ENCODE measurements around the gene ZNF774.

The ZNF774 gene

GRCh38 chr15:90351479-90352106 is 491 bp upstream of the ZNF774 start:
- in situ Hi-C loops (cut with MboI; ENCODE audit: low sequenced_read_pairs): no loop called here

DNA sequence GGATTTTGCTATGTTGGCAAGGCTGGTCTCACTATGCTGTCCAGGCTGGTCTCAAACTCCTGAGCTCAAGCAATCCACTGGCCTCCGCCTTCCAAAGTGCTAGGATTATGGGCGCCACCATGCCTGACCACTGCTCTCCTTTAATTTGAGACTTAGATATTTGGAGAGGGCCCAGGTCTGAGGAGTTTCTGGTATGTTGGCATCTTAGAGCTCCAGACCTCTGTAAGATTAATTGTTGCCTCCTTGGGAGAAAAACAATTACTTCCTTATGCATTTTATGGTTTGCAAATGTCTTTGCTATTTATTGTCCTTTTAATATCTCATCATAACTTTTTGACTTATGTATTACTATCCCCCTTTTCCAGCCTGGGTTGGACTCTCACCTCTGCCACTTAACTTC is 2.9 kb downstream of the ZNF774 start:
- DNase-seq (ENCODE audit: low spot score in 2 of 2): no peak
- H3K9me3 ChIP-seq: no peaks in the 10 kb centered on the region
- H3K27me3 ChIP-seq (ENCODE audit: low read depth): no peaks in the 10 kb centered on the region
- no peak overlapping the region for H3K4me3 ChIP-seq
- H3K4me1 ChIP-seq: no peaks in the 10 kb centered on the region; the same call in 1 of the 2 replicates
- in situ Hi-C loops (cut with MboI; ENCODE audit: low sequenced_read_pairs): no loop called here
- H3K36me3 ChIP-seq (replicated peaks): peaks cover 5% of the 10 kb centered on the region; the same call in 1 of the 2 replicates

More at GRCh38 chr15:90351479-90352106, 491 bp upstream of the ZNF774 start:
- no peaks in the 10 kb centered on the region for H3K9me3 ChIP-seq
- no peaks in the 10 kb centered on the region; the same call in 1 of the 2 replicates for H3K4me1 ChIP-seq
- peak overlapping the region; percentile 65 for H3K4me3 ChIP-seq
- DNase-seq (ENCODE audit: low spot score in 2 of 2): no peak
- H3K27me3 ChIP-seq (ENCODE audit: low read depth): no peaks in the 10 kb centered on the region
- H3K36me3 ChIP-seq (replicated peaks): no peaks in the 10 kb centered on the region

DNA sequence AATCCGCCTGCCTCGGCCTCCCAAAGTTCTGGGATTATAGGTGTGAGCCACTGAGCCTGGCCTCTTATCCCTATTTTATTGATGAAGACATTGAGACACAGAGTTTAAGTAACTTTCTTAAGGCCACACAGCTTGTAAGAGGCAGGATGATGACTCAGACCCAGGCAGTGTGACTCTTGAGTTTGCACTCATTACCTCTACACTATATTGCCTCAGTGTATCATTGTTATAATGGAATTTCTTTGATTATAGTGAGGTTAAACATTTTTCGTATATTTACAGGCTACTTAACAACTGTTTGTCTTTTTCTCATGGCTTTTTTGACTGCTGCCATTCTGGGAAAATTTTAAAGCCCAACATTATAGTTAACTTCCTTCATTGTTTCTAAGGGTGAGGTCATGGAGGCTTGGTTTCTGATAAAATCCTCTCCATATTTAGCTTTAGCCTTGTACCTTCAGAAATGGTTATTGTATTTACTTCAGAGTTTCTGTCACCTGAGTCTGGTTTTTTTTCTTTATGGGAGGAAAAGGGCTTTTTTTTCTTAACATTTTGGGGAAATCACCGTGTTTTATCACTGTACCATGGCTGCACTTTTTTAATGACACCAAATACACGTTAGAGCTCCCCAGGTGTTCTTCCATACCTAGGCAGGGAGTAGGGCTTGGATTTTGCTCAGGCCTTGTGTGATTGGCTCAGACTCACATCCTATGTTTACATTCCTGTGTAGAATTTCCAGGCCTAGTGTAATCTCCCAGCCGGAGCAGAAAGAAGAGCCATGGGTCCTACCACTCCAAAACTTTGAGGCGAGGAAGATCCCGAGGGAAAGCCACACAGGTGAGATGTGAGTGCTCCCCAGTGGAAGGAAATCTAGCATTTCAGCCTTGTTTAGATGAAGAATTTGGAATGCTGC is 6.3 kb downstream of the ZNF774 start:
- 0 out of 2 replicates have a peak, but pooled peaks cover 3% of the 10 kb centered on the region for H3K4me1 ChIP-seq
- H3K36me3 ChIP-seq (replicated peaks): peaks cover 11% of the 10 kb centered on the region
- no peak overlapping the region for H3K4me3 ChIP-seq
- no peak for DNase-seq (ENCODE audit: low spot score in 2 of 2)
- no peaks in the 10 kb centered on the region for H3K9me3 ChIP-seq
- in situ Hi-C loops (cut with MboI; ENCODE audit: low sequenced_read_pairs): no loop called here
- no peaks in the 10 kb centered on the region for H3K27me3 ChIP-seq (ENCODE audit: low read depth)

DNA sequence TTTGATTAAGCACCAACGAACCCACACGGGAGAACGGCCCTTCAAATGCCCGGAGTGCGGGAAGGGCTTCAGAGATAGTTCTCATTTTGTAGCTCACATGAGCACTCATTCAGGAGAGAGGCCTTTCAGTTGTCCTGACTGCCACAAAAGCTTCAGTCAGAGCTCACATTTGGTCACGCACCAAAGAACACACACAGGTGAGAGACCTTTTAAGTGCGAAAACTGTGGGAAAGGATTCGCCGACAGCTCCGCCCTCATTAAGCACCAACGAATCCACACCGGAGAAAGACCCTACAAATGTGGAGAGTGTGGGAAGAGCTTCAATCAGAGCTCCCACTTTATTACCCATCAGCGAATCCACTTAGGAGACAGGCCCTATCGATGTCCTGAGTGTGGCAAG is 8.7 kb downstream of the ZNF774 start:
- in situ Hi-C loops (cut with MboI; ENCODE audit: low sequenced_read_pairs): no loop called here
- Histone ChIP-seq H3K4me1 (0 out of 2 replicates have a peak, but pooled peaks cover 3% of the 10 kb centered on the region), H3K27me3 (ENCODE audit: low read depth) (no peaks in the 10 kb centered on the region), H3K4me3 (no peak overlapping the region), H3K36me3 (replicated peaks) (peaks cover 11% of the 10 kb centered on the region), H3K9me3 (no peaks in the 10 kb centered on the region)
- no peak for DNase-seq (ENCODE audit: low spot score in 2 of 2)

DNA sequence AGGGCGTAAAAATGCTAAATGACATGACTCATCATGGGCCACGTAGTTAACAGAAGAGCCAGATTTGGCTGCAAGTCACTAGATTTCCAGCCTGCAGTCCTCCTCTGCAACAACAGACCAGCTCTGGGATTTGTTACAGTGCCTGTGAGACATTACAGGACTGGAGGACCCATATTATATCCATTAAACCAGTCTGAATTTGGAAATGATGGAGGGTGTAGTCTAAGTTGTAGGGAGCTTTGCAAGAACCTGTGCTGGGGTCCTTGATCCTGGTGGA is 10.8 kb downstream of the ZNF774 start:
- Histone ChIP-seq H3K36me3 (replicated peaks) (peaks cover 11% of the 10 kb centered on the region), H3K4me3 (no peak overlapping the region), H3K9me3 (no peaks in the 10 kb centered on the region), H3K27me3 (ENCODE audit: low read depth) (no peaks in the 10 kb centered on the region), H3K4me1 (0 out of 2 replicates have a peak, but pooled peaks cover 3% of the 10 kb centered on the region)
- no peak for DNase-seq (ENCODE audit: low spot score in 2 of 2)
- in situ Hi-C loops (cut with MboI; ENCODE audit: low sequenced_read_pairs): no loop called here

DNA sequence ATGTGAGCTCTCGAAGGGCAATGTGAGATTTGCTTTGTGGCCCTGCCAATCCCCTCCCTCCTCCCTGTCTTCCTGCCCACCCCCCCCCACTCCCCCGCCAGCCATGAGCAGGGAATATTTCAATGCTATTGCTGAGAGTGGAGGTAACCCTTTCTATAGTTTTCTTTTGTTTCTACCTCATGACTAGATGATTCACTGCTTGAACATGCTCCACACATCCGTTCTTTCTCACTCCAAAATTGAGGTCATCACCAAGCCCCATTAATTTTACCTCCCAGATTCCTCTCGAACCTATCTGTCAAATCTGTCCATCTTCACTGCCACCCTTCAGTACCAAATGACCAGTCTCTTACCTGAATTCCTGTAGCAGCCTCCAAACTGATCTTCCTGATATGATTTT is 12.2 kb downstream of the ZNF774 start:
- no peaks in the 10 kb centered on the region for H3K9me3 ChIP-seq
- H3K4me1 ChIP-seq: 0 out of 2 replicates have a peak, but pooled peaks cover 3% of the 10 kb centered on the region
- no peak for DNase-seq (ENCODE audit: low spot score in 2 of 2)
- H3K27me3 ChIP-seq (ENCODE audit: low read depth): no peaks in the 10 kb centered on the region
- no peak overlapping the region for H3K4me3 ChIP-seq
- in situ Hi-C loops (cut with MboI; ENCODE audit: low sequenced_read_pairs): no loop called here
- peaks cover 11% of the 10 kb centered on the region for H3K36me3 ChIP-seq (replicated peaks)

GRCh38 chr15:90365414-90366055 is 13.5 kb downstream of the ZNF774 start:
- Histone ChIP-seq H3K27me3 (ENCODE audit: low read depth) (no peaks in the 10 kb centered on the region), H3K36me3 (replicated peaks) (peaks cover 4% of the 10 kb centered on the region), H3K9me3 (no peaks in the 10 kb centered on the region), H3K4me1 (0 out of 2 replicates have a peak, but pooled peaks cover 3% of the 10 kb centered on the region), H3K4me3 (no peak overlapping the region)
- no peak for DNase-seq (ENCODE audit: low spot score in 2 of 2)
- in situ Hi-C loops (cut with MboI; ENCODE audit: low sequenced_read_pairs): no loop called here

DNA sequence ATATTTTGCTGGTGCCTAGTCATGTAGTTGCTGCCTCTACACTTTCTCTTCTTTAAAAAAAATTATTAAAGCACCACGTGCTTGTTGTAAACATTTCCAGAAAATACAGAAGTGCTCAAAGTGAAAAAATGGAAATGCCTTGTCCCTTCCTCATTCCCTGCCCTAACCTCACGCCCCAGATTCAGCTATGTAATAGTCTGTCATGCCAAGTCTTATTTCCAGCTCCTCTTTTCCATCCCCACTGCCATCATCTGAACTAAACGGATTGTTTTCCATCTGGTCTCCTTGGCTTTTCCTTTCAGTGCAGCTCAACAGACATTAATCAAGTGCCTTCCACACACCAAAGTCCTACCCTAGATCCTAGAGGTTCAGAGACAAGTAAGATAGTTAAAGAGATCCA is 15.5 kb downstream of the ZNF774 start:
- in situ Hi-C loops (cut with MboI; ENCODE audit: low sequenced_read_pairs): no loop called here
- Histone ChIP-seq H3K27me3 (ENCODE audit: low read depth) (no peaks in the 10 kb centered on the region), H3K4me1 (no peaks in the 10 kb centered on the region), H3K9me3 (no peaks in the 10 kb centered on the region), H3K36me3 (replicated peaks) (no peaks in the 10 kb centered on the region), H3K4me3 (no peak overlapping the region)
- DNase-seq (ENCODE audit: low spot score in 2 of 2): no peak

GRCh38 chr15:90375071-90375470 is 23.0 kb downstream of the ZNF774 start:
- H3K4me3 ChIP-seq: no peak overlapping the region
- no peaks in the 10 kb centered on the region for H3K36me3 ChIP-seq (replicated peaks)
- 0 out of 2 replicates have a peak, but pooled peaks cover 4% of the 10 kb centered on the region for H3K9me3 ChIP-seq
- in situ Hi-C loops (cut with MboI; ENCODE audit: low sequenced_read_pairs): no loop called here
- H3K4me1 ChIP-seq: no peaks in the 10 kb centered on the region
- no peak for DNase-seq (ENCODE audit: low spot score in 2 of 2)
- H3K27me3 ChIP-seq (ENCODE audit: low read depth): no peaks in the 10 kb centered on the region

- Histone ChIP-seq H3K36me3 (replicated peaks) (no peaks in the 10 kb centered on the region), H3K4me3 (no peak overlapping the region), H3K4me1 (no peaks in the 10 kb centered on the region), H3K9me3 (0 out of 2 replicates have a peak, but pooled peaks cover 4% of the 10 kb centered on the region), H3K27me3 (ENCODE audit: low read depth) (no peaks in the 10 kb centered on the region)
- in situ Hi-C loops (cut with MboI; ENCODE audit: low sequenced_read_pairs): no loop called here
- DNase-seq (ENCODE audit: low spot score in 2 of 2): no peak
Measured at GRCh38 chr15:90376789-90377188, 24.7 kb downstream of the ZNF774 start.

- H3K4me1 ChIP-seq: no peaks in the 10 kb centered on the region
- in situ Hi-C loops (cut with MboI; ENCODE audit: low sequenced_read_pairs): no loop called here
- no peak overlapping the region for H3K4me3 ChIP-seq
- 0 out of 2 replicates have a peak, but pooled peaks cover 4% of the 10 kb centered on the region for H3K9me3 ChIP-seq
- no peaks in the 10 kb centered on the region for H3K36me3 ChIP-seq (replicated peaks)
- H3K27me3 ChIP-seq (ENCODE audit: low read depth): no peaks in the 10 kb centered on the region
- no peak for DNase-seq (ENCODE audit: low spot score in 2 of 2)
Measured at GRCh38 chr15:90379263-90379662, 27.2 kb downstream of the ZNF774 start.

GRCh38 chr15:90381515-90381914 is 29.4 kb downstream of the ZNF774 start:
- Histone ChIP-seq H3K36me3 (replicated peaks) (no peaks in the 10 kb centered on the region), H3K9me3 (0 out of 2 replicates have a peak, but pooled peaks cover 4% of the 10 kb centered on the region), H3K4me3 (no peak overlapping the region), H3K4me1 (no peaks in the 10 kb centered on the region), H3K27me3 (ENCODE audit: low read depth) (no peaks in the 10 kb centered on the region)
- no peak for DNase-seq (ENCODE audit: low spot score in 2 of 2)
- in situ Hi-C loops (cut with MboI; ENCODE audit: low sequenced_read_pairs): no loop called here

DNA sequence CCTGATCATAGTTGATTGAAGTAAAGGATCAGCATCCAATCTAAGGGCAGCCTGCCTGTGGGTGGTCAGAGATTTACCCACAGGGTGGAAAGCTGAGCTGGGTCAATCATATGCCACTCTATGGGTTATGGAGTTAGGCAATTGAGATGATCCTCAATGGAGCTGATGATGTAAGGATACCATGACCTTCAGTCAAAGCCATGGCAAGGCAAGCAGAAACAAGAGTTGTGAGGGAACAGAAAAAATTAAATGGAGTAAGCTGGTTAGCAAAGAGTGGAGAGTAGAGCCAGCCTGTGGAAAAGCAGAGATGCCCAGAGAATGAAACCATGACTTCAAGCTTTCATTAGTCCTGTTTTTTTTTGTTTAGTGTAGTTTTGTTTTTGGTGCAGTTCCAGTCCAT is 30.2 kb downstream of the ZNF774 start:
- in situ Hi-C loops (cut with MboI; ENCODE audit: low sequenced_read_pairs): no loop called here
- no peaks in the 10 kb centered on the region for H3K27me3 ChIP-seq (ENCODE audit: low read depth)
- H3K9me3 ChIP-seq: 0 out of 2 replicates have a peak, but pooled peaks cover 4% of the 10 kb centered on the region
- H3K4me3 ChIP-seq: no peak overlapping the region
- H3K4me1 ChIP-seq: no peaks in the 10 kb centered on the region
- H3K36me3 ChIP-seq (replicated peaks): no peaks in the 10 kb centered on the region
- no peak for DNase-seq (ENCODE audit: low spot score in 2 of 2)

- H3K27me3 ChIP-seq (ENCODE audit: low read depth): no peaks in the 10 kb centered on the region
- in situ Hi-C loops (cut with MboI; ENCODE audit: low sequenced_read_pairs): no loop called here
- H3K4me1 ChIP-seq: peaks cover 16% of the 10 kb centered on the region
- DNase-seq (ENCODE audit: low spot score in 2 of 2): no peak
- peaks cover 10% of the 10 kb centered on the region for H3K36me3 ChIP-seq (replicated peaks)
- no peak overlapping the region for H3K4me3 ChIP-seq
- 0 out of 2 replicates have a peak, but pooled peaks cover 3% of the 10 kb centered on the region for H3K9me3 ChIP-seq
Measured at GRCh38 chr15:90386221-90386620, 34.1 kb downstream of the ZNF774 start.

Data from HAP-1 (cell line).